Endothelial cell of umbilical vein (primary cell): Measurements from ENCODE around the gene LILRA2. TPM values are rescaled to one million over a fixed set of nuclear protein-coding genes. Genes with fewer than 3 reads are reported as not detected.

Source experiments
- BruUV-seq: library from RNA; stranded (reverse); fragments of 400-500 nt; replicated peaks from 2 replicates; lab custom pipeline; 2021; lab: Mats Ljungman, UMichigan
- CTCF ChIA-PET: fragments of 300-600, 350-600 bp; sonication (Branson Sonifier 250); formaldehyde crosslinking; loops from one replicate; lab custom pipeline; 2021; ENCODE audit warnings: antibody characterized with exemption, inconsistent platforms; lab: Charles Lee
- POLR2A ChIA-PET: fragments of 300-600, 350-600 bp; sonication (Branson Sonifier 250); formaldehyde crosslinking; loops from one replicate; lab custom pipeline; 2021; ENCODE audit warnings: antibody characterized with exemption, inconsistent platforms; lab: Charles Lee
- DNase-seq: peaks from one replicate; pipeline ENCODE4 v3.0.0-alpha.2; 2011; ENCODE audit warnings: low read depth, low spot score
- FAIRE-seq: peaks from 2 replicates; lab custom pipeline; 2011; peaks lifted over from hg19 to GRCh38; lab: Jason Lieb, UNC
- H2AFZ ChIP-seq: 2 replicates; pipeline ENCODE4 v1.6.0; 2012; ENCODE audit warnings: low read depth, low read length, control low read depth, inconsistent platforms
- H3K27ac ChIP-seq: 2 replicates; pipeline ENCODE4 v1.5.1; 2011; ENCODE audit warnings: low read depth, mild to moderate bottlenecking, control low read depth, low read length, moderate library complexity; ENCODE audit not compliant: insufficient read depth
- H3K27me3 ChIP-seq, 2 experiments: 2 replicates each; pipeline versions ENCODE4 v1.6.0 to v1.6.1; 2011; ENCODE audit warnings: low read length in 2 of 2, mixed read lengths in 1 of 2; ENCODE audit not compliant: control insufficient read depth in 2 of 2, insufficient read depth in 2 of 2
- H3K36me3 ChIP-seq, 2 experiments: 2 replicates in 1 of 2; 3 replicates in 1 of 2; pipeline ENCODE4 v1.5.1; 2011; ENCODE audit warnings: low read length in 2 of 2, mild to moderate bottlenecking in 1 of 2, moderate library complexity in 1 of 2; ENCODE audit not compliant: control insufficient read depth in 2 of 2, insufficient read depth in 2 of 2; ENCODE audit errors: extremely low read depth in 1 of 2
- H3K4me1 ChIP-seq: 3 replicates; pipeline ENCODE4 v1.5.1; 2011; ENCODE audit warnings: mild to moderate bottlenecking, low read length; ENCODE audit not compliant: control insufficient read depth, insufficient read depth; ENCODE audit errors: extremely low read depth
- H3K4me2 ChIP-seq: 2 replicates; pipeline ENCODE4 v1.6.1; 2011; ENCODE audit warnings: low read length, control low read depth, mixed read lengths; ENCODE audit not compliant: insufficient read depth
- H3K4me3 ChIP-seq, 3 experiments: fragments of 200-600 bp in 1 of 3; sonication (generic), shearing (Covaris generic) in 1 of 3; replicated peaks in 1 of 3; 2 replicates each; pipeline ENCODE4 v1.5.1; 2011 to 2016; ENCODE audit warnings: control low read depth in 3 of 3, low read length in 3 of 3, mild to moderate bottlenecking in 2 of 3, inconsistent platforms in 1 of 3, low read depth in 1 of 3, moderate library complexity in 1 of 3; ENCODE audit not compliant: insufficient read depth in 1 of 3
- H3K79me2 ChIP-seq: 2 replicates; pipeline ENCODE4 v1.6.0; 2012; ENCODE audit warnings: low read length, inconsistent platforms; ENCODE audit not compliant: control insufficient read depth, insufficient read depth
- H3K9ac ChIP-seq: replicated peaks from 2 replicates; pipeline ENCODE3; 2011; ENCODE audit warnings: low read length, control low read depth; ENCODE audit not compliant: insufficient read depth; ENCODE audit errors: extremely low read depth
- H3K9me1 ChIP-seq: replicated peaks from 3 replicates; pipeline ENCODE4 v1.6.0; 2011; ENCODE audit warnings: mild to moderate bottlenecking, low read length; ENCODE audit not compliant: control insufficient read depth, insufficient read depth; ENCODE audit errors: extremely low read depth
- H3K9me3 ChIP-seq: replicated peaks from 2 replicates; pipeline ENCODE4 v1.5.1; 2012; ENCODE audit warnings: low read length, inconsistent platforms; ENCODE audit not compliant: control insufficient read depth, insufficient read depth
- H4K20me1 ChIP-seq: replicated peaks from 2 replicates; pipeline ENCODE3; 2011; ENCODE audit warnings: mild to moderate bottlenecking, low read length; ENCODE audit not compliant: control insufficient read depth, insufficient read depth; ENCODE audit errors: extremely low read depth
- CTCF ChIP-seq, 2 donors: IDR thresholded peaks; 1 replicate in 1 of 2; 2 replicates in 1 of 2; pipeline ENCODE4 v1.5.1; 2011; ENCODE audit warnings: low read length in 2 of 2, mild to moderate bottlenecking in 2 of 2, moderate library complexity in 2 of 2, control low read depth in 1 of 2, inconsistent platforms in 1 of 2, low read depth in 1 of 2; ENCODE audit not compliant: insufficient read depth in 1 of 2; ENCODE audit errors: extremely low read depth in 1 of 2
- EZH2 ChIP-seq: IDR thresholded peaks from 2 replicates; pipeline ENCODE4 v1.6.1; 2012; ENCODE audit warnings: borderline replicate concordance, low read depth, mild to moderate bottlenecking, moderate library complexity, low read length, inconsistent platforms; ENCODE audit not compliant: severe bottlenecking
- FOS ChIP-seq: IDR thresholded peaks from 2 replicates; pipeline ENCODE4 v1.6.1; 2011; ENCODE audit warnings: mild to moderate bottlenecking, low read length, moderate library complexity, borderline replicate concordance; ENCODE audit not compliant: insufficient read depth
- GATA2 ChIP-seq: IDR thresholded peaks from 2 replicates; pipeline ENCODE4 v1.7.0; 2011; ENCODE audit warnings: low read depth, mild to moderate bottlenecking, moderate library complexity, mixed read lengths, low read length; ENCODE audit not compliant: insufficient read length, insufficient read depth
- JUN ChIP-seq: IDR thresholded peaks from 2 replicates; pipeline ENCODE4 v1.6.1; 2011; ENCODE audit warnings: borderline replicate concordance, low read depth; ENCODE audit not compliant: insufficient read length, insufficient read depth
- MAX ChIP-seq: IDR thresholded peaks from 2 replicates; pipeline ENCODE4 v1.6.1; 2011; ENCODE audit not compliant: insufficient read depth, insufficient read length
- MYC ChIP-seq: IDR thresholded peaks from one replicate; pipeline ENCODE4 v1.6.1; 2011; ENCODE audit warnings: mild to moderate bottlenecking, low read depth, low read length
- POLR2A ChIP-seq: IDR thresholded peaks from 2 replicates; pipeline ENCODE4 v1.6.1; 2012; ENCODE audit warnings: low read depth, mild to moderate bottlenecking, control low read depth, low read length
- POLR2AphosphoS5 ChIP-seq: IDR thresholded peaks from 2 replicates; pipeline ENCODE4 v1.6.1; 2012; ENCODE audit warnings: low read depth, mild to moderate bottlenecking, control low read depth, low read length, moderate library complexity; ENCODE audit not compliant: insufficient read depth
- dilution Hi-C: fragments of 300-500 bp; cut with MboI; formaldehyde crosslinking; loops from one replicate; pipeline ENCODE4 v1.15.0; 2019; ENCODE audit warnings: low sequenced_read_pairs; ENCODE audit not compliant: extremely low pct_ligation_motif_present
- intact Hi-C: fragments of 100-400 bp; cut with micrococcal nuclease; formaldehyde crosslinking; loops from one replicate; pipeline ENCODE4 v1.10.0; 2022
- polyA plus RNA-seq, 4 experiments: library from polyadenylated mRNA; depleted of rRNA in 3 of 4; stranded (reverse) in 3 of 4; unstranded in 1 of 4; fragments of >200 nt; gene quantifications; 2 replicates each; pipeline versions ENCODE4 v1.2.1 to v1.2.3, GENCODE V29; 2011 to 2012; ENCODE audit warnings: missing spikeins in 1 of 4
- total RNA-seq: library from RNA; stranded (reverse); gene quantifications from 2 replicates; pipeline ENCODE4 v1.2.3, GENCODE V29; 2021

LILRA2 gene
- total and polyA plus RNA-seq, 2 donors (not counting 3 experiments of a cell fraction or from before 2014, with no cell fraction given) = not detected

GRCh38 chr19:54616821-54617560 is 43.4 kb downstream of the LILRA2 start:
- POLR2A ChIA-PET = interaction anchor here (0.7 kb wide), 1 partner anchor 1284 kb away, joined by 3 read pairs; no protein-coding TSS in a partner anchor
- Histone ChIP-seq H3K36me3 (no peaks in the 10 kb centered on the region), H3K79me2 (no peaks in the 10 kb centered on the region), H3K27me3 (no peaks in the 10 kb centered on the region), H3K4me2 (no peak overlapping the region), H3K9me3 (no peaks in the 10 kb centered on the region), H2AFZ (no peak overlapping the region), H3K9ac (no peak overlapping the region), H3K4me3 (no peak overlapping the region), H3K4me1 (no peaks in the 10 kb centered on the region), H3K27ac (no peak overlapping the region), H3K9me1 (no peaks in the 10 kb centered on the region), H4K20me1 (no peaks in the 10 kb centered on the region)
- intact Hi-C loops (no loop called here), dilution Hi-C loops (no loop called here)
- CTCF ChIA-PET = interaction anchor here (1.0 kb wide), 1 partner anchor 11 kb away, joined by 3 read pairs; no protein-coding TSS in a partner anchor
- DNase-seq (no peak), FAIRE-seq (no peak)
- no TSS peak for BruUV-seq
- TF ChIP-seq POLR2A = no peak
- TF ChIP-seq EZH2 = no peak
- no peak for TF ChIP-seq JUN
- TF ChIP-seq MAX = no peak
- TF ChIP-seq CTCF (IDR thresholded peaks at IDR 0.05; ENCODE audit: extremely low read depth in 1 of 2, insufficient read depth in 1 of 2, low read depth in 1 of 2, low read length in 2 of 2) = no peak
- TF ChIP-seq GATA2 = no peak
- TF ChIP-seq FOS = no peak
- TF ChIP-seq MYC = no peak
- no peak for TF ChIP-seq POLR2AphosphoS5
